WI38 (cell line): Measurements from ENCODE around the gene PHYKPL.
A peak's percentile ranks its signal among the peaks of the same experiment; 100 is the strongest.

Experiments
- H3K4me3 ChIP-seq: 2 replicates; pipeline ENCODE4 v1.5.1; 2011; ENCODE audit warnings: low read depth, mild to moderate bottlenecking, control low read depth, low read length
- TF ChIP-seq, protein P1 (sequence below): IDR thresholded peaks from 2 replicates; pipeline ENCODE4 v1.5.1; 2012; ENCODE audit warnings: low read depth, mild to moderate bottlenecking, control low read depth, low read length

Gene PHYKPL

GRCh38 chr5:178165581-178165980 lies 67.0 kb downstream of the PHYKPL start:
- TF ChIP-seq, protein P1, sequence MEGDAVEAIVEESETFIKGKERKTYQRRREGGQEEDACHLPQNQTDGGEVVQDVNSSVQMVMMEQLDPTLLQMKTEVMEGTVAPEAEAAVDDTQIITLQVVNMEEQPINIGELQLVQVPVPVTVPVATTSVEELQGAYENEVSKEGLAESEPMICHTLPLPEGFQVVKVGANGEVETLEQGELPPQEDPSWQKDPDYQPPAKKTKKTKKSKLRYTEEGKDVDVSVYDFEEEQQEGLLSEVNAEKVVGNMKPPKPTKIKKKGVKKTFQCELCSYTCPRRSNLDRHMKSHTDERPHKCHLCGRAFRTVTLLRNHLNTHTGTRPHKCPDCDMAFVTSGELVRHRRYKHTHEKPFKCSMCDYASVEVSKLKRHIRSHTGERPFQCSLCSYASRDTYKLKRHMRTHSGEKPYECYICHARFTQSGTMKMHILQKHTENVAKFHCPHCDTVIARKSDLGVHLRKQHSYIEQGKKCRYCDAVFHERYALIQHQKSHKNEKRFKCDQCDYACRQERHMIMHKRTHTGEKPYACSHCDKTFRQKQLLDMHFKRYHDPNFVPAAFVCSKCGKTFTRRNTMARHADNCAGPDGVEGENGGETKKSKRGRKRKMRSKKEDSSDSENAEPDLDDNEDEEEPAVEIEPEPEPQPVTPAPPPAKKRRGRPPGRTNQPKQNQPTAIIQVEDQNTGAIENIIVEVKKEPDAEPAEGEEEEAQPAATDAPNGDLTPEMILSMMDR, result no peak
- no peak overlapping the region for H3K4me3 ChIP-seq

GRCh38 chr5:178163772-178164735 lies 68.5 kb downstream of the PHYKPL start:
- TF ChIP-seq, protein P1, result peak; percentile 99
- 0 out of 2 replicates have a peak overlapping the region, but pooled peaks have one; percentile 27 for H3K4me3 ChIP-seq

DNA sequence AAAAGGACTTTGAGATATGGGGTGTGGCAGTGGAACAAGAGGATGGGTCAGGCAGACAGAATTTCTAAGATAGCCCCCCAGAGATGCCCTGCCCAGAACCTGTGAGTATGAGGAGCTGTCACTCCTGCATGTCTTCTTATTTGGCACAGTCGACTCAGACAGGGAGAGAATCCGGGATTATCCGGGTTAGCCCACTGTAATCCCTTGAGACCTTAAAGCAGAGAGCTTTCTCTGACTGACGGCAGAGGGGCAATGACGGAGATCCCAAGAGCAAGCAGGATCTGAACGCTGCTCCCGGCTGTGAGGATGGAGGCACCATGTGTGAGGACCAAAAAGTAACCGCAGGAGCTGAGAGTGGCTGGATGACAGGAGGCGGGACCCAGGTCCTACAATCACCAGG lies 70.1 kb downstream of the PHYKPL start:
- TF ChIP-seq, protein P1, result no peak
- no peak overlapping the region for H3K4me3 ChIP-seq

DNA sequence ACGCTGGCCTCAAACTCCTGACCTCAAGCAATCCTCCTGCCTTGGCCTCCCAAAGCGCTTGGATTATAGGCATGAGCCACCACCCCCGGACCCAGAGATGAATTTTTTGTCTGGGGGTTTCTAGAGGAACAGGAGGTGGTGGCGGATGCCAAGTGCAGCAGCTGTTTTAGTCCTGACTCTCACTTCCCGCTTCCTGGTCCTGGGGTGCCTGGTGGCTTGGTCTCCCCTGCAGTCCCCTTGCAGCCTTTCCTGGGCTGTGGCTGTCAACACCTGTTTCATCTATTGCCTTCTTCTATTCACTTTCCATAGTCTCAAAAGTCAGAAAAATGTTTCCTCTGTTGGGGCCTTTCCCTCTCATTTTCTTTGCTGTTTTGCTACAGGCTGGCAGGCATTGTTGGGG lies 72.4 kb downstream of the PHYKPL start:
- TF ChIP-seq, protein P1, result no peak
- no peak overlapping the region for H3K4me3 ChIP-seq
